22Rv1 (cell line): ENCODE measurements around the gene KATNAL2.

ENCODE experiments used
- H3K27ac ChIP-seq: fragments of 450-650 bp; 2 replicates; pipeline ENCODE4 v1.5.1; 2017
- ZFX ChIP-seq: fragments of 450-650 bp; IDR thresholded peaks from 2 replicates; pipeline ENCODE4 v1.6.1; 2017; ENCODE audit warnings: antibody characterized with exemption, borderline replicate concordance
- TF ChIP-seq, protein P1 (sequence below): fragments of 450-650 bp; IDR thresholded peaks from 2 replicates; pipeline ENCODE4 v1.5.1; 2017; ENCODE audit warnings: mild to moderate bottlenecking

The KATNAL2 gene

GRCh38 chr18:47120428-47120827, 203.0 kb downstream of the KATNAL2 start:
- H3K27ac ChIP-seq = no peak overlapping the region
- no peak for TF ChIP-seq ZFX
- TF ChIP-seq, protein P1, sequence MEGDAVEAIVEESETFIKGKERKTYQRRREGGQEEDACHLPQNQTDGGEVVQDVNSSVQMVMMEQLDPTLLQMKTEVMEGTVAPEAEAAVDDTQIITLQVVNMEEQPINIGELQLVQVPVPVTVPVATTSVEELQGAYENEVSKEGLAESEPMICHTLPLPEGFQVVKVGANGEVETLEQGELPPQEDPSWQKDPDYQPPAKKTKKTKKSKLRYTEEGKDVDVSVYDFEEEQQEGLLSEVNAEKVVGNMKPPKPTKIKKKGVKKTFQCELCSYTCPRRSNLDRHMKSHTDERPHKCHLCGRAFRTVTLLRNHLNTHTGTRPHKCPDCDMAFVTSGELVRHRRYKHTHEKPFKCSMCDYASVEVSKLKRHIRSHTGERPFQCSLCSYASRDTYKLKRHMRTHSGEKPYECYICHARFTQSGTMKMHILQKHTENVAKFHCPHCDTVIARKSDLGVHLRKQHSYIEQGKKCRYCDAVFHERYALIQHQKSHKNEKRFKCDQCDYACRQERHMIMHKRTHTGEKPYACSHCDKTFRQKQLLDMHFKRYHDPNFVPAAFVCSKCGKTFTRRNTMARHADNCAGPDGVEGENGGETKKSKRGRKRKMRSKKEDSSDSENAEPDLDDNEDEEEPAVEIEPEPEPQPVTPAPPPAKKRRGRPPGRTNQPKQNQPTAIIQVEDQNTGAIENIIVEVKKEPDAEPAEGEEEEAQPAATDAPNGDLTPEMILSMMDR = no peak

- no peak for TF ChIP-seq ZFX
- TF ChIP-seq, protein P1 = no peak
- no peak overlapping the region for H3K27ac ChIP-seq
Observed at GRCh38 chr18:47121146-47121545, 203.7 kb downstream of the KATNAL2 start.

DNA sequence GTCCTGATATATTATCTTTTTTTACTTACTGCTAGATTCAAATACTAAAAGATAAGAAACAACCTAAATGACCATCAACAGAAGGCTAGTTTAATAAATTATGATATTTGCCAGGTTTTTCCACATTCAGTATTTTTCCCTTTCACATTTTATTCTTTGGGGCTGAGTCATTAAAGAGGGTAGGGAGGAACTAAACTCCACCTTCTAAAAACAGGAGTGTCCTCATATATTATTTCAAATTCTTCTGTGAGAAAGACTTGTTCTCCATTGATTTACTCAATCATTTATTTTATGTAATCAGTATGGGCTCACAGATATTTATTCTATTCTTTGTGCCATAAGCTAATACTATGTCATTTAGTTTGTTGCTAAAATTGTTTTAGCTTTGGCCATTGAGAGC, 223.9 kb downstream of the KATNAL2 start:
- TF ChIP-seq, protein P1 = no peak
- no peak for TF ChIP-seq ZFX
- no peak overlapping the region for H3K27ac ChIP-seq

DNA sequence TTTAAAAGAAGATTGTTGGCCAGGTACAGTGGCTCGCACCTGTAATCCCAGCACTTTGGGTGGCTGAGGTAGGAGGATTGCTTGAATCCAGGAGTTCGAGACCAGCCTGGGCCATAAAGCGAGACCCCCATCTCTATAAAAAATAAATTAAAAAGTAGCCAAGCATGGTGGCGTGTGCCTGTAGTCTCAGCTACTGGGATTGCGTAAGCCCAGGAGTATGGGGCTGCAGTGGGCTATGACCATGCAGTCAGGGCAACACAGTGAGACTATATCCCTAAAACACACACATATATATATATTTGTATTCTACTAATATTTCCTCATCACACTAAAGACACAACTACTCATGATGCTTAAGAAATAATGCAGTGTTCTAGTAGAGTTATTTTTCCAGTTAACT, 225.8 kb downstream of the KATNAL2 start:
- no peak overlapping the region for H3K27ac ChIP-seq
- TF ChIP-seq, protein P1 = no peak
- no peak for TF ChIP-seq ZFX

DNA sequence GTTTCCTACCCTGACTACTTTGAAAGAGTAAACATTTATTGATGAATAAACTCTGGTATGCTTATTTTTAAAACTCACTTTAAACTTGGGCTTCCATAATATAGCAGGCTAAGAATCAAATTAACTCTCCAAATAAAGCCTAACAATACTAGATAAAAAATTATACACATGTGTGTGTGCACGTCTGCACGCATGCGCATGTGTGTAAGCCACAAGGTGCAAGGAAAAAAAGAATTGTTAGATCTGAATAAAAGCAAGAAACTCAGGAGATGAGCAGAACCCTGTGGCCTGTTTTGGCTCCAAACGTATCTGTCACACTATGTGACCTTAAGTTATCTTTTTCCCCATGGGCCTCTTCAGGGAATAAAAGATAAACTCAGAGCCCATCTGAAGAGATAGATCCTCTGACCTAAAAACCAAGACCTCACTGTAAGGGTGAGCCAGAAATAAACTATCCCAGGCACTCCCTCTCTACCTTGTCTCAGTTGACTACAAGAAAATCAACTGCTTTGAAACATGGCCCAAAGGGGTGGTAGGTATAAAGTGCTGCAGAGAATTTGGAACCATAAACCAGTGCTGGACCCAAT, 226.6 kb downstream of the KATNAL2 start:
- H3K27ac ChIP-seq = no peak overlapping the region
- TF ChIP-seq ZFX = no peak
- TF ChIP-seq, protein P1 = no peak

- TF ChIP-seq, protein P1 = no peak
- TF ChIP-seq ZFX = no peak
- H3K27ac ChIP-seq = no peak overlapping the region
Observed at GRCh38 chr18:47146206-47146605, 228.8 kb downstream of the KATNAL2 start.

DNA sequence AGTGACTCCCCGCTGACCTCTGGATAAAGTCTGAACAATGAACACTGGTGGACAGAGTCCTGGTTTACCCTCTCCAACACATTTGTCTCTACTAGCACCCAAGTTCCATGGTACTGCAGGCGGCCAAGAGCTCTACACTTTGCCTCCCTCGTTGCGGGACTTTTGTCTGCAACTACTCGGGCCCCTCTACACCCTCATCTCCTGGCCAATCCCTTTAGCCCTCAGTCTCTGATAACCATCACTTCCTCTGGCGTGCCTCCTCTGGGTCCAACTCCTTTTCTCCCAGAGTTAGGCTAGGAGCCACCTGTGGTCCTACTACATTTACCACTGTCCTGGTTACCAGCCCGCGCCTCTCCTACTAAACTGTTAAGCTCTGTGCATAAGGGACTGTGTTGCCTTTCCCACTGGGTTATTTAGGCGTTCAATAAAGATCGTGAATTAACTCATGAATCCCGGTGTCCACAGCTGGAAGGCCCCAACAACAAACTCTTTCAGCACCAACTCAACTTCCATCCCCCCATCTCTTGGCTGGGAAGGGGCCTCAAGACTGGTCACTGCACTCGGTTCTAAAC, 232.1 kb downstream of the KATNAL2 start:
- TF ChIP-seq, protein P1 = no peak
- TF ChIP-seq ZFX = no peak
- H3K27ac ChIP-seq = peak overlapping the region; percentile 87
